Urothelium cell line (cell line): ENCODE results near the gene MAML2.
A peak's percentile ranks its signal among the peaks of the same experiment; 100 is the strongest.

ENCODE experiments used
- DNase-seq: peaks from one replicate; pipeline ENCODE4 v3.0.0; 2011; ENCODE audit warnings: low spot score, mixed read lengths
- FAIRE-seq: peaks from 2 replicates; lab custom pipeline; 2011; peaks lifted over from hg19 to GRCh38; lab: Jason Lieb, UNC

The MAML2 gene

DNA sequence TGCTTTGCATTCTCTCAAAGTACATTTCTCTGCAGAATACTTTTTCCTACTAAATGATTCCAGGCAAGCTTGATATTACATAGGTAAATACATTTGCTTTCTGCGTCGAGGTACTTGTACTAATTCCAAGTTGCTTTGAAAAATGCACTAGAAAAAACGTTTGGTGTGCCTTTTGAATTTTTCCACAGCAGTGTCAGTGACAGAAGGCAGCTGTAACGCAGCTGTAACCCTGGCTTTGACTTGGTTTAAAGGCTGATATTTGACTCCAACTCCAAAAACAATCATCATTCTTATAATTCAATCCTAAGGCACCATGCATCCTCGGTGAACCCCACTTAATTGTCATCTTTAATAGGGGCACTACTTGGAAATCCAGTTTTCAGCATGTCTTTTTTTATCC, 125.0 kb downstream of the MAML2 start:
- FAIRE-seq (no peak), DNase-seq (no peak)

DNA sequence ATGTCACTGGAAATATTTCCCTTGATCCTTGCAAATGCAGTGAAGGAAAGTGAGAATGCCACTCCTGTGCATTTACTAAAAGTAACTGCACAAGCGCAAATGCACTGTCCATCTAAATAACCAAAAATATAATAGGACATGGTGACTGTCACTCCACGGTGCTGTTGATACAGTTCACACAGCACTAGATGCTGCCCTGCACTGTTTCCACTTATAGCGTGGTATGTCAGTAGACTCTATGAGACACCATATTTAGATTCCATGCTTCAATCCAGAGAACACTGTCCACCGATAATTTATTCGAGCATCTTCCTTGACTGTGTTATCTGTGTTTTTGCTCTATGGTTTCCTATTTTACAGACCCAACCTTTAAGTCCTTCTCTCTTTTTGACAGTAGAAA, 125.8 kb downstream of the MAML2 start:
- FAIRE-seq (no peak), DNase-seq (no peak)

- FAIRE-seq = no peak
- no peak for DNase-seq
These were observed 127.2 kb downstream of the MAML2 start for GRCh38 chr11:96215826-96216225.

- DNase-seq (no peak), FAIRE-seq (no peak)
These were observed 127.7 kb downstream of the MAML2 start for GRCh38 chr11:96215110-96215782.

DNA sequence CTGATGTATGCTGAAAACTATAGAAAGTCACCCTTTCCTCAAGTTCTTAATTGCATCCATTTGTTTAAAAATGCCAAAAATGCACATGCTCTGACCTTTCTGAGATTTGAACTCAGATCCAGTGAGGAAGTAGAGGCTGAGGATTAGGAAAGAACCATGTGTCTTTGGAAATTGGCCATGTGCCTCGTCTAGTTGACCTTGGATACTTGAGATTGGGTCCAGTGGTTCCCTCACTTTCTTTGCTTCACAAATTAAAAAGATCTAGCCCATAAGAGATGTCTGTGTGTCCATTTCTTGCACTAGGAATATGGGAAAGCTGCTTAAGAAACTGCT, 128.3 kb downstream of the MAML2 start:
- DNase-seq (no peak), FAIRE-seq (no peak)

DNA sequence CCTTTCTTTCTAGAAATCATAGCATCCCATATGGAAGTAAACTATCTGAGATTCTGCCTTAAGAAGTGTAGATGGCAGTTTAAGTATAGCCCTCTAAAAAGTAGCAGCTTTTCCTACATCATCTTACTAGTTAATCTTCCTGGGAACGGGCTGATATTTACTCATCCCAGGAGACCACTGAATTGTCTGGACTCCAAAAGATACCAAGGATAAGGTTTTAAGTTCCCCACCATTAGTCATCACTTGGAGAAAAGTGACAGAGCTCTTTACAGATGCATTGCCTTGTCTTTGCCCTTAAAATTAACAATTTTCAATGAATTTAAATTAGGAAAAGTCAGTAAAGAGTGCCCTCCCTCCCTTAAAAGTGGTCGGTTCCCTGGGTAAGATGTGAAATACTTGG, 129.5 kb downstream of the MAML2 start:
- DNase-seq = no peak
- no peak for FAIRE-seq

- no peak for DNase-seq
- FAIRE-seq = no peak
These were observed 131.6 kb downstream of the MAML2 start for GRCh38 chr11:96211436-96211835.

- DNase-seq = no peak
- FAIRE-seq = no peak
These were observed 135.2 kb downstream of the MAML2 start for GRCh38 chr11:96207459-96208449.

DNA sequence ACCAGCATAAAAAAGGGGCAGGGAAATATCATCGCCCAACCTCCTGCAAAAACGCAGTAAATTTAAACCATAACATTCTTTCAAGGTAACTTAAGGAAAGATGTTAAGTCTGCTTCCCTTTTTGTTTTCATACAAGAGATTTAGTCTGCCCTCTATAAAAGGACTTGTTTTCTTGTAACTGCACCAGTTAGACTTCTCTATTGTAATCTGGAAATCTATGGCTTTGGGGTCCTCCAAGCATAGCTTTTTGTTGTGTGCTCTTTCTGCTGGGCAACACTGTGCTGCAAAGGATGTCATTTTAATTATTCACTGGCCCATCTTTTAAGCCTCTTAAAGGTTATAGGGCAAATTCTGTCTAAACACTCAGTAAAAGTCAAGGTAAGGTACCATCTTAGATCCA, 136.0 kb downstream of the MAML2 start:
- no peak for FAIRE-seq
- DNase-seq = no peak

DNA sequence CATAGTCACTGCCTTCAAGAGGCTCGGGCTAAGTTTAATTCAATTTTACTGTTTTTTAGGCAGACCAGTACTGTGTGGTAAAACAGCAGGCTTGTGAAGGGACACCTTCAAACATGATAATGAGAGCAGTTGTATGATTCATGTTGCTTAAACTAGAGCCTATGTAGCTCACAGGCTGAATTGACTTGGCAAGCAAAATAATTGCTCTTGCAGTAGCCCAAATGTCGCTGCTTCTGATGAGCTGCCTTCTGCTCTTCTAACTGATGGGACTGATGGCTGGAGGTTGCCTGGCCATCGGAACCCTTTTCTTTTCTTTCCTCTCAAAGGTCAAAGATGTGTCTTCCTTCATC, 137.6 kb downstream of the MAML2 start:
- FAIRE-seq (no peak), DNase-seq (no peak)

DNA sequence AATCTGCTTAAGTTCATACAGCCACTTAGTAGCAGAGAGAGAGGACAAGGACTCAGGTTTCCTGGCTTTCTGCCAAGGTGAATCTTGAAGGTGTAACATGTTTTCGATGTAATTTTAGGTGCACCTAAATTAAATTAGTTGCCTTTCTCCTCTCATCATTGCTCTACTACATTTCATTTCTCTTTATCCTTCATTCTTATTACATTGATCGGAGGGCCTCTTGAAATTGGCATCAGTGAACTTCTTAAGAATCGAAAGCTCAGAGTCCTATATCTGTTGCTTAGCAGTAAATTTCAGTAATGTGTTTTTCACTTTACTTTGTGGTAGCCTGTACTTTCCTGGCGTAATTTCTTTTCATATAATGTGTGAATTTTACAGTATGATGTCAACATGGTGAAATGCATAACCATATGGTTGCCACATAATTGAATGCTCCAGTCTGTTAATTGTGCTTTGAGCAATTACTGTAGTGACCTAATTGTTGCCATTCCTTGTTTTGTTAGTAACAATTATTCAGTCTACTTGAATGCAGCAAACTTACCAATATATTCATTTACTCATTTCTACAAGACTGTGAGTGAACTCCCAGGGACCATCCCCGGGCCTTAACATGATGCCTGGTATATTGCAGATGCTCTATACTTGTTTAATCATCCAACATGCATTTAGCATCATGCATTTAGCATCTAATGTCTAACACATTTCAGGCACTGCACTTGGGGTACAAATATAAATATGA, 138.1 kb downstream of the MAML2 start:
- FAIRE-seq (no peak), DNase-seq (no peak)

DNA sequence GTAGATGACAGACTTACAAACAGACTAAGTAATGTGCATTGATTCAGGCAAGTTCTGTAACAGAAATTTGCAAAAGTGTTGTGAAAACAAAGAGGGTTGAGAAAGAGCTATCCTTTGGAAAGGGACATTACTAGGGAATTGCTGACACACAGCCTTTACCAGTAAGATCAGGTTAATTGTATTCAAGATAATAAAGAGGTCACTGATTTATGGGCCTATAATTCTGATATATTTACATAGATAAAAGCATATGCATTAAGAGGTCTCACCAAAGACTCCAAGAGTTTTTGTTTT, 138.7 kb downstream of the MAML2 start:
- no peak for FAIRE-seq
- DNase-seq = no peak

DNA sequence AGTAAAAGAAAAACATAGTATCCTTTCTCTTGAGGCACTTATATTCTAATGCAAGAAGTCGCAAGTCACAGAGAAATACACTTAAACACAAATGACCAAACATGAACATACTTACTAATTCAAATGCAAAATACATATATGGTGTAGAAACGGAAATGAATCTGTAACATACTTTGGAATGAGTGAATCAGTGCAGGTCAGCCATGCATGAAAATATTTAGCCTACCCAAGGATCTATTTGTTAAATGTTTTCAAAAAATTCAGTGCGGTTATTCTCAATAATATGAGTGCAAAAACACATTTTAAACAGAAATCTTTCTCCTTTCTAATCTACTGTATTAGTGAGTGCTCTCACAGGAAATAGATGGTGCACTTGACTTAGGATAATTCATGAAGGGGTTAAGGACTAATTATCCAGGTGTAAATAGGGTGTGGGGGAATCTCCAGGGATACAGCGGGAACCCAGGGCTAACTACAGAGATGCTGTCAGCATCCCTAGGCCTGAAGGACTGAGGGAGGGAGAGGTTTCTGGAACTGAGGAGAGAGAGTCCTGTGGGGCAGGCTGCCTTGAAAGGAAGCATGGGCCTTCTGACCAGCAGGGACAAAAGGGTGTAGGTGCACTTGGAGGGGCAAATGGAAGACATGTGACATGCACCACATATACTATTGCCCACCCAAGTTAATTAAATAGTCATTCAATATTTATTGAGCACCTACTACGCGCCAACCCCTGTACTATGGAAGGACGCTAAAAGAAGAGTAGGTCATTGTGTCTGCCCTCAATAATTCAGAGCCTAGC, 139.2 kb downstream of the MAML2 start:
- FAIRE-seq = no peak
- DNase-seq = no peak

- DNase-seq = no peak
- no peak for FAIRE-seq
These were observed 142.8 kb downstream of the MAML2 start for GRCh38 chr11:96200243-96200642.

GRCh38 chr11:96199563-96200025, 143.4 kb downstream of the MAML2 start:
- FAIRE-seq (no peak), DNase-seq (peak; percentile 40)

- no peak for DNase-seq
- FAIRE-seq = no peak
These were observed 144.9 kb downstream of the MAML2 start for GRCh38 chr11:96197801-96198701.

DNA sequence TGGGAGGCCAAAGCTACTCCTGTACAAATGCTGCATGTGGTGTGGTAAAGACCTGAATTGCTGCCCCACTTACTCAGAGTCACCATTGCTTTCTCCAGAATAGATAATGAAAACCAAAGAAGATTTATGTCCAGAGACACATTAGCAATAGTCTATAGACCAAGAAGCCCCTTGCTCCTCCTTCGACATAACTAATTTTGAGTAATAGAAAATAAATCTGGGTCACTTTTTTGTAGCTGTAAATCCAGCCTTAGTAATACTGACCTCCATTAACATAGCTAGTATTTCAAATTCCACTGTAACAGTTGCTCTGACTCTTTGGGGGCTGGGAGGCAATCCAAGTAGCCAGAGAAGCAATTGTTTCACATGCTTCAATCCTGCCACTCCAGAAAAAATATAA, 145.9 kb downstream of the MAML2 start:
- DNase-seq (no peak), FAIRE-seq (no peak)

GRCh38 chr11:96196181-96196662, 146.8 kb downstream of the MAML2 start:
- DNase-seq (no peak), FAIRE-seq (no peak)

DNA sequence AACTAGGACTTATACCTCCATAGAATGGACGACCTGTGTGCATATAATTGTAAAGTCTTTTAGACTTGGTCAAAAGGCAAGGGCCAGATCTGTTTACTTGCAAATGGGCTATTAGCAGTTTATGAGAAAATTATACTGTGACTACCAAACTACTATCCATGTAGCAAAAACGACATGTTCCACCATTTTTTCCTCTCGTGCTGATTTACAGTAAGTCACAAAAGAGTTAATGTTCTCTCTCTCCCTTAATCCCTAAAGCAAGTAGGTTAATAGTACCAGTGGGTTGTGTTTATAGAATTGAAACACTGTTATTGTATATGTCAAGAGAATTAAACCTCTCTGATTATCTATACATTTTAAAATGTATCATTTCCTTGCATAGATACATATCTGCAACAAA, 147.3 kb downstream of the MAML2 start:
- no peak for FAIRE-seq
- no peak for DNase-seq
